HG03139 (cell line): ENCODE data around the gene SLC46A2.

ENCODE experiments used
- ATAC-seq: cut with Tn5 transposase; IDR thresholded peaks from one replicate; pipeline ENCODE4 v1.9.1; 2021; ENCODE audit not compliant: unreplicated experiment

SLC46A2 gene

DNA sequence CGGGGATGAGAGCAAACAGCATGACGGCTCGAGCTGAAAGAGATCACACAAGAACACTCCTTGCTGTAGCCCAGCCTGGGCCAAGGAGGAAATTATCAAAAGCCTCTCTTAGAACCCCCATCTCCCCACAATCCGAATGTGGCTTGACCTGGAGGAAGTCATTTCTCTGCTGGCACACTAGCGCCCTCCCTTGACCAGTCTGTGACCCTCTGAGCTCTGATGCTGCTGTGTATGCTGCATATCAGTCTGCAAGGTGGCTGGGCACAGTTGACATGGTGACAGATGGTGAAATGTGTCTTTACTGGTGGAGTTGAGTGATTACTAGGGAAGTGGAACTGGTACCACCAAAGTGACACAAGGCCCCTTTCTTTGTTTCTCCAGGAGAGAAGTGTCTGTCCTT, 3.3 kb downstream of the SLC46A2 start:
- ATAC-seq, result no peak

DNA sequence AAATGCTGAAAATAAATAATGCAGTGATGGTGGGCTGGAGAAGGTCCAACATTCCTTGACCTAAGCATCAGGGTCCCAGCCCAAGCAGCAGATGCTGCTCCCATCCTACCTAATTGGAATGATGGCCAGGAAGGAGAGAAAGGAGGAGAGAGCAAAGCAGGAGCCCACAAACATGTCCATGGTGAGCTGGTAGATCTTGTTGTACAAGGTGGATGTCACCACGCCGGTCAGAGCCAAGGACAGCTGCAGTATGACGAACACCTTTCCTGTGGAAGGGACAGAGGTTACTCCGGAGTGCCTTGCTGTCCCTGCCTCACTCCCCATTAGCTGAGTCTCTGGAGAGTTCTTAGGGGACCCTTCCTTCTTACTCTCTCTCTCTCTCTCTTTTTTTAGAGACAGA, 4.3 kb downstream of the SLC46A2 start:
- ATAC-seq, result no peak

DNA sequence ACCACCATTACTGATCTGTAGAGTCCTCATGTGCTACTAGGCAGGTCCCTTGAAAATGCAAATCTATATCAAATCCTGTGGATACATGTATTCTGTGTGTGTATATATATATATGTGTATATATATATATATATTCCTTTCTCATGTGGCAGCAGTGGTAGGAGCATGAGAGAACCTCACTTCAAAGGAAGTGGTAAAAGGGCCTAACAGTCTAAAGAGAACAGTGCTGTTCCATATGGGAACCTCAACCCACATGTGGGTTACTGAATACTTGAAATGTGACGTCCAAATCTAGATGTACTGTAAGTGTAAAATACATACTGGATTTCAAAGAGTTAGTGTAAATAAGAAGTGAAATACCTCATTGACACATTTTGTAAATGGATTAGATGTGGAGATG, 5.4 kb downstream of the SLC46A2 start:
- no peak for ATAC-seq

DNA sequence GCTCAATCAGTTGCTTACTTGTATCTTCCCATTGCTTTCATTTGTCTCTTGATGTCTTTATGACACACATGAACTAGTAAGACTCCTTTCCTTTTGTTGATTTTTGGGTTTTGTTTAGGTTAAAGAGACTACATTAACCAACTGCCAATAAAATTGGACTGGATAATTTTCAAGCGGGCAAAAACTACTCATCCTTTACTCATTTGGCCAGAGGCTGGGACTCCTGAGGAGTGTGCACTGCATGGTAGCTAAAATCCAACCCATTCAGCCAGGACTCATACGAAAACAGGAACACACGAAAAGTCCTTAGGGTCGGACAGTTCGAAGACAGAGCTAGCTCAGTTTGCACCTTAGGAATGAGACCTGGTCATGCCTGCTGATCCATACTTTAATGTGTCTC, 6.0 kb downstream of the SLC46A2 start:
- ATAC-seq, result no peak

DNA sequence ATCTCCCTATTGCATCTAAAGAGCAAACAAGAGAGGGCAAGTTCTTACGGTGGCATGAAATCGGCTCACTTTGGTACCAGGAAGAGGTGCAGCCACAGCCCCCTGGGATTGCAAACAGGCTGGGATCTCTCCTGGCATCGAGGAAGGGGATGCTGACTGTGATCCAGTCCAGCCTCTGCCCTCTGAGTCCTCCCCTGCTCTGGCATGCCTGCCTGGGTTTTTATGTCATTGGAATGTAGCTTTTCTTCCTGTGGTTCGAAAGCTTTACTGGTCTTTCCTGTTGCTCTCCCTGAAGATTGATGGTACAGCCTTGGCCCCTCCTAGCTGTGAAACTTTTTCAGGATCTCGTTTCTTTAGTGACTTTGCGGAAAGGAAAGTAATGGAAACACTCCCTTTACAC, 6.6 kb downstream of the SLC46A2 start:
- ATAC-seq, result no peak

DNA sequence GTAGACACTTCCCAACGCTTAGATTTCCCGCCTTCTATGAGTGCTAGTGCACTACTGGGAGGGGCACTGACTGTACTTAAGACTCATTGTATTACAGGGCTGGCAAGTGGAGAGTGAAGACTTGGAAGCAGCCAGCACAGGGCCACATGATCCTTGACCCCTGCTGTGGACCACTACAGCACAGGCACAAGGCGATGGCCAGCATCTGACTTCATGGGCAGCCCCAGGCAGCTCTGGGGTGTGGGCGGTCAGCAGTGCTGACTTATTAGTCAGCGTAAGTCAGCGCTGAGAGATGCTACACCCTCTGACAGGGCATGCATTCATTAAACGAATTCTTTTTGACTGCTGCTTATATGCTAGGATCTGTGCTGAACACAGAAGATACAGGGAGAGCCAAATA, 9.3 kb downstream of the SLC46A2 start:
- ATAC-seq, result no peak

DNA sequence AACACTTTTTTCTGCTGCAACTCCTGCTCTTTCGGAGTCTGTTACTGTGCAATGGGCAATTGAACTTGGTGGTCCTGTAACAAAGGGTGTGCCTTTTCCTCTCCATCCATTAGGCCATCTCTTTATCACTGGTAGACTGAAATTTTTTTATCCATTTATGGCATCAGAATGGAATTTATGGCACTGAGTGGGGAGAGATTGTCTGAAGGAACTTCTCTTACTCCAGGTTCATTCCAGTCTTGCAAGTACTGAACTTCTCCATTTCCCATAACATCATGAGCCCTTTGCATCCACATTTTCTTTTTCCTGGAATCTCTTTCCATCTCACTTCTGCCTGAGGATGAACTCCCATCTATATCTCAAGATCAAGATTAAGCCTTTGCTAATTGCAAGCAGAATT, 10.0 kb downstream of the SLC46A2 start:
- no peak for ATAC-seq

DNA sequence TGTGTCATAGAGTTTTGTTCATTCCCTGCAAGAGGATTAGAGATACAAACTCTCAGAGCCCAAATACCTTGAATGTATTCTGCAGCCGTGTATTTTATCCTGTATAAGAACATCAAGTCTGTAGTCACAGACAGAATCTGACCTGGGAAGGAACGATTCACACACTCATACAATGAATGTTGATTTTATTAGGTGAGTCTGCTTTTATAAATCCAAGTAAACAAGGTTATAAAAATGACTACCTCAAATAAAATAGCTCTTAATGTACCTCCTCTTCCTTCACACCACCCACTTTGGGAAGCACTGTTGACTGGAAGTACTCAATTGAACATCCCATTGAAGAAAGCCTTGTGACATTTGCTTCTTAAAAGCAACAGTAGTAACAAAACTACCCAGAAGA, 11.9 kb downstream of the SLC46A2 start:
- no peak for ATAC-seq

DNA sequence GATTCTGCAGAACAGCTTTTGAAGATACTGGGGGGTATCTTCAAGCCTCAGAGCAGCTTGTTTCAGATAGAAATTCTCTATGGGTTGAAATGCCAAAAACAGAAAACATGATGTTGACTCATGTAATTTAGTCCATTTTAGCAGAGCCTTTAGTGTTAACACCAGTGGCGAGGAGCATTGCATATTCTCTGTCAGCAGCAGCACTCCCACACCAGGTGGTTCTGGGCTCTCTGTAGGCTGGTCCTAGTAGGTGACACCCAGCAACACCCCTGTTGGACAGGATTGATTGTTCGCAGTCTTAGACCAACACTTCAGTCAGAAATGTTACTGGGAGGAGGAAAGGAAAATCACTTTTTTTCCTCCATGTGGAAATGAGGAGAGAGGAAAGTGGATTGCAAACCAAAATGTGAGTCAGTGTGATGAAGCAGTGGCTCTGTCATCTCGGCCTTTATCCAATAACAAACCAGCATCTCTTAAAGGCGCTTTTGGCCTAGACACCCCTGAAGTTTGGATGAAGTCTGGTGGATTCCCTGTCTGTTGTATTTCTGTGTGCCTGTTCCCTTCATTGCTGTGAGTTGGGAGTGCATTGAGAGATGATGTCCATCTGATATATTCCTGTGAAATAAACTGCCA, 16.8 kb downstream of the SLC46A2 start:
- no peak for ATAC-seq

DNA sequence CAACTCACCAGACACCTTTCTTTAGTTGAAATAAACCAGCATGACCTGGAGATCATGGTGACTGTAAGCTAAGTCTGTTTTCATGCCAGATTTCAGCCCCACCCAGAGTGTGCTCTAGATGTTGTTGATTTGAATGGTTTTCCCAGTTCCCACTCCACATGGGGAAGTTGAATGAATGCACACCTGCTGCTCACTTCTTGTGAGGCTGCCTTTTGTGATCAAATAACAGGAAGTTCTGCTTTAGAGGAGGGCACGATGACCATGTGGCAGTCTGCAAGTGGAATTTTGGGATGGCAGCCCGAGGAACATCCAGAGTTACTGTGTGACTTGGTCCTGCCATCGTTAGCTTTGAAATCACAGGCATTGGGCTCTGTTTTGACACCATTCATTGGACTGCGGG, 18.7 kb downstream of the SLC46A2 start:
- ATAC-seq, result no peak

DNA sequence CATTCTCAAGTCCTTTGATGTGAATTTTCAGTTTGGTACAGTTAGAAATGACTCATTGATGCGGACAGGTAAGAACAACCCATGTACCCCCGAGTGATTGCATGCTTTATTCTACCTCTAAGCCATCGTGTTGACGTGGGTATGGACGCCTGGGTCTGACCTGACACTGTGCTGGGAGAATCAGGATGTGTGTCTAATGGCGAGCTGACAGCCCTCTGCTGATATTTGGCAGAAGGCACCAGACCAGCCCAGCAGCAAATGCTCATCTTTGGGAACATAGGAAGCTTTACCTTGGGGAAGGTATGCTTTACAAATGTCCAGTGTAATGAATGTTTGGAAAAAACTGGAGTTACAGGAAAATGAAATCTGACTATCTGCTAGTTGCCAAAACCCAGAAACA, 20.1 kb downstream of the SLC46A2 start:
- no peak for ATAC-seq

DNA sequence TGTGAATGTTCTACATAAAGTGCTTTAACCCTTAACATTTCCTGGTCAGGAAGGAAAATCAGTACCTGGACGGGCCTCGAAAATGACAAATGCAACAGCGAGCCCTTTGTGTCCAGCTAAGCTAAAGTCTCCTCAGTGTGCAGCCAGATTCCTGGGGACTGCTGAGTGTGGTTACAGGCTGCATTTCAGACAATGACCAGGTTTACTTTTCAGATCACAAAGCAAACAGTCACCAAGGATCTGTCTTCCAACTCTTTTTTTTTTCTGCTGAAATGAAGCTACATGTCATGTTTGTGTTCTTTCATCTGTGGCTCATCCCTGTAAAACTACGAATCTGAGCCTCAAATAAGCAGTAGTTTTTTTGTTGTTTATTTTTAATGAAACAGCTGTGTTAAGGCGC, 20.8 kb downstream of the SLC46A2 start:
- no peak for ATAC-seq

DNA sequence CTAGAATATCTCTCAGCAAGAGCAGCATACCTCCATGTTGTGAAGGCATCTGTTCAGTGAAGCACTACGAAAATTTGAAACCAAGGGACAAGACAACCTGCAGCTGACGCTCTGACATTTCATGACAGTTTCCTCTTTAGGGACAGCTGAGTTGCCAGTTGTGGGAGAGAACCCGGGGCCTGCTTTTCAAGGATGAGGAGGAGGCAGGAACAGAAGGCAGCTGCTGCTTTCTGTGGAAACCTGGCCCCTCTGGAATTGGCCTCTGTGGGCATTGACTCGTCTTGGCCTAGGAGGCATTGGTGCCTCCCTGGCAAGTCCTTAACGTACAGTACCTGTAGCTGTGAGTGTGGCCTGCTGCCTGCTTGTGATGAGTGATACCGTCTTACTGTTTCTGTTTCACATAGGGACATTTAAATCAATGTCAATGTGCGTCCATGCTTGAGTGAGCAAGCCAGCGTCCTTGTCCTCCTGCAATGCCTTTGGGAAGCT, 21.6 kb downstream of the SLC46A2 start:
- no peak for ATAC-seq

DNA sequence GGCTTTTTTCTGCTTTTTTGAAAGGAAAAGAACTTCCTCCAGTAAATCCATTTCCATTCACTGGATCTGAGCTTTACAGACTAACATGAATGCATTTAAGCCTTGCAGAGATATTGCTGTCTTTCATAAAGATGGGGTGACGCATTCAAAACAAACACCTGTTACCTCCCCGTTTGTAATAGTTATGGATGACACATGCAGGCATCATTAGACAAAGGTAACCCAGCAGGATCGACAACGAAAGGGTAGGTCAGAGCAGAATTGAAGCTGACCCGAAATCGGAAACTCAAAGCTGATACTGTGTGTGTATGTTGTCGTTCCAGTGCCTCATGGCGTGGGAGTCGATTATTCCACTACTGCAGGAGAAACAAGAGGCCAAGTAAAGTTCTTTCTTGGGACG, 22.2 kb downstream of the SLC46A2 start:
- ATAC-seq, result no peak

DNA sequence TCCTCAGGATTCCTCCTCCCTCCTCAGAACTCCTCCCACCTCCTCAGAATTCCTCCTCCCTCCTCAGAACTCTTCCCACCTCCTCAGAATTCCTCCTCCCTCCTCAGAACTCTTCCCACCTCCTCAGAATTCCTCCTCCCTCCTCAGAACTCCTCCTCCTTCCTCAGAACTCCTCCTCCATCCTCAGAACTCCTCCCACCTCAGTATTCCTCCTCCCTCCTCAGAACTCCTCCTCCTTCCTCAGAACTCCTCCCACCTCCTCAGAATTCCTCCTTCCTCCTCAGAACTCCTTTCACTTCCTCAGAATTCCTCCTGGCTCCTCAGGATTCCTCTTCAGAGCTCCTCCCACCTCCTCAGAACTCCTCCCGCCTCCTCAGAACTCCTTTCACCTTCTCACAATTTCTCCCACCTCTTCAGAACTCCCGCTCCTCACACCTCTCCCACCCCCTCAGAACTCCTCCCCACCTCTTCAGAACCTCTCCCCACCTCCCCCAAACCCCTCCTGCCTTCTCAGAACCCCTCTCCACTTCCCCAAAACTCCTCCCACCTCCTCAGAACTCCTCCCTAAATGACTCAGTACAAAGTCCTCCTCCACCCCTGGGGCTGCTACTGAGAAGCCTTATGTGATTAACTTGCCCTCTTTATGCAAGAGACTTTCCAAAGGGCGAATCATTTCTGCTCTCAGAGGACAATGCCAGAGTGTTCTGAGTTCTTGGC, 23.2 kb downstream of the SLC46A2 start:
- no peak for ATAC-seq

DNA sequence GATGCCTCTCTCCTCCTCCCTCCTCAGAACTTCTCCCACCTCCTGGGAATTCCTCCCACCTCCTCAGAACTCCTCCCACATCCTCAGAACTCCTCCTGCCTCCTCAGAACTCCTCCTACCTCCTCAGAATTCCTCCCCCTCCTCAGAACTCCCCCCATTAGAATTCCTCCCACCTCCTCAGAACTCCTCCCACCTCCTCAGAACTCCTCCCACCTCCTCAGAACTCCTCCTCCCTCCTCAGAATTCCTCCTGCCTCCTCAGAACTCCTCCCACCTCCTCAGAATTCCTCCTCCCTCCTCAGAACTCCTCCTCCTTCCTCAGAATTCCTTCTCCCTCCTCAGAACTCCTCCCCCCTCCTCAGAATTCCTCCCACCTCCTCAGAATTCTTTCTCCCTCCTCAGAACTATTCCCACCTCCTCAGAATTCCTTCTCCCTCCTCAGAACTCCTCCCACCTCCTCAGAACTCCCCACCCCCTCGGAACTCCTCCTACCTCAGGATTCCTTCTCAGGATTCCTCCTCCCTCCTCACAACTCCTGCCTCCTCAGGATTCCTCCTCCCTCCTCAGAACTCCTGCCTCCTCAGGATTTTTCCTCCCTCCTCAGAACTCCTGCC, 23.9 kb downstream of the SLC46A2 start:
- ATAC-seq, result no peak

DNA sequence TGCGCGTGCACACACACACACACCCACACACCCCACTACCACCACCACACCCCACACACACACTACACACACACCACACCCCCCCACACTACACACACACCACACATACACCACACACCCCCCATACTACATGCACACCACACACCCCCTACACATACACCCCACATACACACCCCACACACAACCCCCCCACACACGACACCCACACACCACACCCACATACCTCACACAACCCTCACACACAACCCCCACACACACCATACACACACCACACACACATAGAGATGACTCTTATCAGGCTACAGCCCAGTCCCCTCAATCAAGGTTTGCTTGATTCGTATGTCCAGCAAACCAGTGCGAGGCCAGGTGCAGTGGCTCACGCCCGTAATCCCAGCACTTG, 25.7 kb downstream of the SLC46A2 start:
- ATAC-seq, result no peak

DNA sequence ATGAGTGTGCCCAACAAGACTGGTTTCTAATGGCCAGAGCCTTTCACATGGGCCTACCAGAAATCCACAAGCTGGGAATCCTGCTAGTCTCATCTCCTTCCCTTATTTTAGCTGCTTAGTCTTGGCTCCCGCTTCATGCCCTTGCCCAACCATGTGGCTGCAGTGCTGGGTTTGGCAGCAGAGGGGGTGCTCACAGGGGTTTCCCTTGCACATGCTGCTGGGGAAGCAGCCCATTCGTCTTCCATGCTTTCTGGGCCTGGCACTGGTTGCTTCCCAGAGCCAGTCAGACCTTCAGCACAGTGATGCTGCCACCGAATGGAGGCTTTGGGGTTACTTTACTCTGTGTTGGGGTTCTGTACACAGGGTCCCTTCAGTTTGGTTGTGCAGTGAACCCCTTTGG, 26.3 kb downstream of the SLC46A2 start:
- ATAC-seq, result no peak

DNA sequence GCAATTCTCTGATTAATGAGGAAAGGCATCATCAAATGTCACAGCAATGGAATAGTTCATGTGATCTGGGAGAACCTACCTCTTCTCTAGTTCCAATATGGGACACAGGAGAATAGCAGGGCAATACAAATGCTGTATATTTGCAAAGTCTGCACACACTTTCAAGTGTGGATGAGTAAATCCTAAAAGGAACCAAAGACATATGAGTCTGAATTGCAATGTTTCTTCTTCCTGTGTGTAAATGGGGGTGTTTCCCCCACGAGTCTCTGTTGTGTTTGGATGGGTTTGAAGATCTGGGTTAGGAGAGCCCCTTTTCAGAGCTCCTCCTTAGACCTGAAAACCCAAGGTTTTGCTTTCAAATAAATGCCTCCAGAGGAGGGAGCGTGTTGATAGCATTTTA, 26.9 kb downstream of the SLC46A2 start:
- no peak for ATAC-seq

DNA sequence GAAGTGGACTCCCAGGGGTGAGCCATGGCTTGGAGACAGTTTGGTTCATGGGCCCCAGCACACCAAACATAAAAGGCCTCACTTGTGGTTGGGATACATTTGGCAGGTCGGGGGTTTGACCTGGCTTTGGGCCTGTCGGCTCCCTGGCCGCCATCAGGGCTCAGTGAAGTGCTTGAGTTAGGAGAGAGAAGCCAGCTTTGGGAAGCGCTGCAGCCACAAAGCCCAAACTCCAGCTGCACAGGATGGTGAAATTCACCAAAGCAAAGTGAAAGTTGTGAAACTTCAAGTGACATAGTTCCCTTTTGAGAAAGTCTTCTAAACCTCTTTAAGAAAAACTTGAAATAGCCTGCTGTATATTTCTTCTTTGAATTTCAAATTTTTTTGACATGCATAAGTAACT, 27.5 kb downstream of the SLC46A2 start:
- ATAC-seq, result no peak

DNA sequence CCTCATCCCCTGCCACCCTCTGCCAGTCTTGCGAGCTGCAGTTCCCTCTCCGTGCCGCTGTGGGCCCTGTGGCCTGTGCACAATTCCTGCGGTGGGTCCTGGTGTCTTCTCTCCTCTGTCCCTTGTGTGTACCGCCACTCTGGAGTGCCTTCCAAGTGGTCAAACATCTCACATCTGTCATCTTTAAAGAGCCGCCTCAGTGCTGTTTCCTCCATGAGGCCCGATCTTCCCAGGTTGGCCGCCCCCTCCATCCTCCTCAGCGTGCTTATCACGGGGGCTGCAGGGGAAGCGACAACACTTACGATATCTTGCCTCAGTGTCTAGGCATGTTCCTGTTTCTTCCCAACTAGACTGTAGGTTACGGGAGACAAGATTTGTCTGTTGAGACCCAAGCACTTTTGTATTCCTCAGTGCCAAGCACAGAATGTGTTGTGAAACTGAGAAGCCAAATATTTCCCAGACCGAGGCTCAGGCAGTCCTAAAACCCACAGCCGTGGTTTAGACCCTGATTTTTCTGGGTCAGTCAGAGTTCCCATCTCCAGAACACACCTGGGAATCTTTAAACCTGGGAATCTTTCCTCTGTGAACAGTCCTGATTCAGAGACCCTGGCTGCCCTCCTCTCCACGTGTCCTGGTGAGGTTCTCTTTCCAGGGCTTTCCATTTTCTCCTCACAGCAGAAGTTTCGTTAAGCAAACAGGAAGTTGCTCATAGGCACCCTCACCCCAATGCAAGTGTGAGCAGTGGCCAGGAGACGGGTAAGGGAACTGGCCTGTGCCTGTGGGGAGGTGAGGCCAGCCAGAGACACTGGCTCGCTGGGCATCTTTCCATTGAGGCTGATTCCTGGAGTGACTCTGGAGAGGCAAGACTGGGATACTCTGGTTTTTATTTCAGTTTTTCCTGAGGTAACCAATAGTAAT, 28.8 kb downstream of the SLC46A2 start:
- no peak for ATAC-seq
